ENCODE results near the gene TOMM20L.

Gene TOMM20L

DNA sequence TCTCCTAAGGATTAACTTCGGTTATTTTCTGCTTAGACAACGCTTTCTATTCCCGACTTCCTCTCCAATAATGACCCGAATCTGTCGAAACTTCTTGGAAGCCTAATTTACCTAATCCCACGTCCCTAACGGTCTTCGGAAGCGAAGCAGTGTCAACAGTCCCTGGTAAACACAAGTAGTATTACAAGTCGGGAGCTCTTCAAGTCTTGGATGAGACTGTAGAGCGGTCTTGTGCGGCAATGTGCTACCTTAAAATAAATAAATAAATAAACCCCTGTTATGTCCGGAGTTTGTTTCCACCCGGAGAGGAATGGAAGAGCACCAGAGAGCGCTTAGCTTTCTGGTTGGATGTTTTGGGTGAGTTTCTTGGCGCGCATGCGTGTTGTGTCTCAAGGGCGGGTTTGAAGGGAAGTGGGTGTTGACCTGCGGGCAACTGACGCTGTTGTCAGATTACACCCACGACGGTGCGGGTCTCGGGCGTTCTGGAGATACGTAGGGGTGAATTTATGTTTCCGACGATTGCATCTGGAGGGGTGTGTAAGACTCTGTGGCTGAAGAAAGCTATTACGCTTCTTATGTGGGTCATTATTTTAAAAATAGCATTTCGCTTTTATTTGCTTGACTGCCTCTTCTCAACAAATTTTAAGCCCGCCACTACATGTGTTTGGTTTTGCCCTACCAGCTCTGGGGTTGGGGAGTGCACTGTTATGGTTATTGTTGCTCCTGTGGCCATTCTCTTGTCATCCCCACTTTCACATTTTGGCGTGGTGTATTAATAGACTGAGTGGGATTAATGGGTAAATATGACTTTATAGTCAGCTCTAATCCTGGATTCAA, 31.8 kb downstream of the TOMM20L start, which contains the start of the genes KIAA0586 and TIMM9:
Gene KIAA0586, plus strand, starts transcription at position 439 of the 837 bp plus-strand sequence. CDS start 546 bp downstream, outside the sequence.
Gene TIMM9, minus strand, starts transcription at position 251 of the 837 bp plus-strand sequence. CDS start 15,586 bp downstream, outside the sequence.
- peak; percentile 89 to 97 for DNase-seq

DNA sequence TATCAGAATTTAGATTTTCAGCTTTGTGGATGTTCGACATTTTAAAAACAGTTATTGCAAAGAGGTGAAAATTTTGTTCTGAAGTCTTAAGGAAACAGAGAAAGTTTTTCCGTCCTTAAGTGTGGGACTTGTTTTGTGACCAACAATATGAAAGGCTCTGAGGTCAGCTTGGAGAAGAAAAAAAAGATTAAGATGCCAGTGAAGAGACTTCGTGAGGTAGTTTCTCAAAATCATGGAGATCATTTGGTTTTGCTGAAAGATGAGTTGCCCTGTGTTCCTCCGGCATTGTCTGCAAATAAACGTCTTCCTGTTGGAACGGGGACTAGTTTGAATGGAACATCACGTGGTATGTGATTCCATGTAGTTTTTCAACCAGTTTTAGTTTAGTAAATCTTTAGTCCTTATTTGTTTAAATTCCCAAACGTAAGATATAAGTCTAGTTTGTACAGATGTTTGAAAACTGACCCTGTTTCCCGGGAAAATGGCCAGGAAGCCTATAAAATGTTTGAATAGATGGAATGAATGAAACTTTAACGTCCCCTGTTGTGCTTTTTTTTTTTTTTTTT, 32.5 kb downstream of the TOMM20L start:
- DNase-seq: no peak

DNA sequence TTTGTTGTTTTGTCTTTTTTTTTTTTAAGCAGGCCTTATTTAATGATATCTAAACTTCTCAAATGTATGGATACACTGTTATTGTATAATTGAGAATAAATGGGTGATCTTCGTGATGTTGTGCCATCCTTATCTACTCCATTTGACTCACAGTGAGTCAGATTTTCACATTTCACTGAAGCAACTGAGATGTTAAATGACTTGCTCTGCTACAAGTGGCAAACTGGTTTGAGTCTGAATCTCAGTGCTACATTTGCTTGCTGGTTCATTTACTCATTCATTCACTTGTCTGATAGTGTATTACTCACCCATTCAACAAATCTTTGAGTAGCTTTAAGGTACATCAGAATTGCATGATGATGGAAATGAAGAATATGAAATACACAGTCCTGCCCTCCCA, 34.4 kb downstream of the TOMM20L start:
- no peak for DNase-seq

DNA sequence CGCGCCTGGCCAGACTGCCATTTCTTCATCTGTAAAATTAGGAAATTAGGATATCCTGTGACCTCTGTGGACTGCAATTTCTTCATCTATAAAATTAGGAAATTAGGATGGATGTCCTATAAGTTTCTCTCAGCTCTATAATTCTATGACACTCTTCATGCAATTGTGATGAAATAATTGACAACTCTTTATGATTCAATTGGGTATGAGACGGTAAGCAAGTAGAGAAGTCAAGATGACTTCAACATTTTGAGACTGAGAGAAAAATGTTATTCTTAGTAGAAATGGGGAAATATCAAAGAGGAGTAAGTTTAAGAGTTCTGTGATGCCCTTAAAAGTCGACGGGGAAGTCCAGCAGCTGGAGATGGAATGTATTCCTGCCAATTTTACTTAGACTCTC, 43.7 kb downstream of the TOMM20L start:
- DNase-seq: no peak

DNA sequence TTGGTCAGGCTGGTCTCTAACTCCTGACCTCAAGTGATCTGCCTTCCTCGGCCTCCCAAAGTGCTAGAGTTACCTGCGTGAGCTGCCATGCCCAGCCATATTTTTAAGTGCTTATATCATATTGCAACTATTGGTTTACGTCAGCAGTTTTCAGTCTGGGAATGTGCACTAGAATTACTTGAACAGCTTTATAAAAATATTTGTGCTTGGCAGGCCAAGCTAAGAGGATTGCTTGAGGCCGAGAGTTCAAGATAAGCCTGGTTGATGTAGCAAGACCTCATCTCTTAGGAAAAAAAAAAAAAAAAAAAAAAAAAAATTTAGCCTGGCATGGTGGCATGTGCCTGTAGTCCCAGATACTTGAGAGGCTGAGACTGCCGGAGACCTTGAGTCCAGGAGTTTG, 48.9 kb downstream of the TOMM20L start:
- DNase-seq: no peak

DNA sequence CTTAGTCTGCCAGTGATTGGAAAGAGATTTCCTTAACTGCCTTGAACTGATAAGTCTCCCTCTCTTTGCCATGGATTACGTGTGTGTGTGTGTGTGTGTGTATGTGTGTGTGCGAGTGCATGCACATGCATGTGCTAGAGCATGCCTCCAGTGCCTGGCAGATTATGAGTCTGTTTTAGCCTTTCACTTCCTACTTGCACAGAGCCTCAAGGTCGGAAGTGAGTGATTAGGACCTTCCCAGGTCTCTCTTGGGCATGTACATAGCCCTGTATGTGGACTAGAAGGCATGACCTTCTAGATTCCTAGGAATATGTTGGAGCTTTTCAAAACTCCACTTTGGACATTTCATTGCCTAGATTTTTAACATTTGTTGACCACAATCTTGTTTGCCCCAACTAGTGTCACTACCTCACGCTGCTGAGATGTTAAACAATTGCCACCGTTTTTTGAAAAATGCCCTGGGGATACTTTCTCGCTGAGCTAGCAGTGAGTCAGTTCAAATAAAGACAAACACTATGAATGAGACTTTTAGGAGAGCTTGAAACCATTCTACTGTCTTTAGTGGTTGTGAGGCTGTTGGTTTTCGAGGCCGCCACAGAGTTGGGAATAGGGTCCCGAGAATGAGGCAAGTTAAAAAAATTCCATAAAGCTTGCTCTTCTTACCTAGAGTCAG, 60.0 kb downstream of the TOMM20L start:
- DNase-seq: no peak

Data from stimulated activated CD4-positive, alpha-beta T cell treated with anti-CD3 and anti-CD28 coated beads, Interleukin-4, amount 100 ng/mL, for 4 hours (primary cell).